Measurements from ENCODE around the gene NME3. TPM values are rescaled to one million over a fixed set of nuclear protein-coding genes. Genes with fewer than 3 reads are reported as not detected.

Gene NME3
- total RNA-seq, 2 experiments from 2014 or later: 39.4 to 44.1 TPM

DNA sequence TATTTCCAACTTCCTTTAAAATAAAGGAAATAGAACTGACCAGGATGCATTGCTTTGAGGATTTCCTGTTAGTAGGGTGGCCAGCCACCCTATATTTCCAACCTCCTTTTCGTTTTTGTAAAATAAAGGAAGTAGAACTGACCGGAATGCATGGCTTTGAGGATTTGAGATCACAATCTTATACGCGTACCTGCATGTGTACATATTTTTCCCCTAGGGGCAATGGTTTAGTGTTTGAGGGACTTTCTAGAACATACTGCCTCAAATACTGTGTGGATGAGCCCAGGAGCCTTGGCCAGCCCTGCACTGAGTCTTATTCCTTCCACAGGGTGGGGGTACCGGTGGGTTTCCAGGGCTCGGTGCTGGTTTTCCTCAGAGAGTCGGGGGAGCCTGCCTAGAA, 39.7 kb downstream of the NME3 start:
- Mint-ChIP-seq H3K27me3 (ENCODE audit: low read depth) (no peaks in the 10 kb centered on the region), H3K4me3 (no peak overlapping the region), H3K36me3 (ENCODE audit: low read depth) (peaks cover 10% of the 10 kb centered on the region), H3K27ac (peak overlapping the region; percentile 18), H3K9me3 (no peaks in the 10 kb centered on the region), H3K4me1 (ENCODE audit: low read depth) (no peaks in the 10 kb centered on the region)
- DNase-seq: no peak
- intact Hi-C loops (cut with micrococcal nuclease): no loop called here
- CTCF ChIA-PET: interaction anchor here (0.5 kb wide), 1 partner anchor 20 kb away, joined by 3 read pairs; no protein-coding TSS in a partner anchor

DNA sequence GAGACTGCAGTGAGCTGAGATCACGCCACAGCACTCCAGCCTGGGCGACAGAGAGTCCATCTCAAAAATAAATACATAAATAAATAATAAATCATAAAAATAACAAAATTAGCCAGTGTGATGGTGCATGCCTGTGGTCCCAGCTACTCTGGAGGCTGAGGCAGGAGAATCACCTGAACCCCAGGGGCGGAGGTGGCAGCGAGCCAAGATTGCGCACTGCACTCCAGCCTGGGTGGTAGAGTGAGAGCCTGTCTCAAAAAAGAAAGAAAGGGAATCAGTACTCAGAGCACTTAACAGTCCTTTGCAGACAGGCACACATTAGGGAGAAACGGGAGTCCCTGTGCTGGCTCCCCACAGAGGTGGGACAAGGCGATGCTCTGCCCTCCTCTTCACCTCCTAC, 40.3 kb downstream of the NME3 start:
- H3K27me3 Mint-ChIP-seq (ENCODE audit: low read depth): no peaks in the 10 kb centered on the region
- no peaks in the 10 kb centered on the region for H3K9me3 Mint-ChIP-seq
- no peak overlapping the region for H3K4me3 Mint-ChIP-seq
- intact Hi-C loops (cut with micrococcal nuclease): no loop called here
- no peak for DNase-seq
- H3K4me1 Mint-ChIP-seq (ENCODE audit: low read depth): no peaks in the 10 kb centered on the region
- CTCF ChIA-PET: interaction anchor here (0.7 kb wide), 1 partner anchor 15 kb away, joined by 3 read pairs; no protein-coding TSS in a partner anchor
- H3K27ac Mint-ChIP-seq: no peak overlapping the region
- peaks cover 10% of the 10 kb centered on the region for H3K36me3 Mint-ChIP-seq (ENCODE audit: low read depth)

DNA sequence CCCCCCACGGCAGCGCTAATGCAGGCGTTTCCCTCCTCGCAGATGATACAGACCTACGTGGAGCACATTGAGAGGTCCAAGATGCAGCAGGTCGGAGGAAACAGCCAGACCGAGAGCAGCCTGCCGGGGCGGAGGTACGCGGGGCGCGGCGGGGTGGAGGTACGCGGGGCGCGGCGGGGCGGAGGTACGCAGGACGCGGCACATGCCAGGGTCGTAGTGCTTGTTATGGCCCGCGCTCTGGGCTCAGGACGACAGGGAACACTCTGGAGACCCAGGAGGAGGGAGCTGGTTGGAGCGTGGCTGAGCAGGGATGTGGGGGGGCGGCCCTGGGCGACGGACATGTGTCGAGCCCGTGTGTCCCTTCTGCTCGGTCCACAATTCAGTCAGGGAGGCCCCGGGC, 41.9 kb downstream of the NME3 start:
- no peak overlapping the region for H3K4me3 Mint-ChIP-seq
- CTCF ChIA-PET: no interaction called here
- no peaks in the 10 kb centered on the region for H3K9me3 Mint-ChIP-seq
- H3K27me3 Mint-ChIP-seq (ENCODE audit: low read depth): no peaks in the 10 kb centered on the region
- no peak overlapping the region for H3K27ac Mint-ChIP-seq
- no peak for DNase-seq
- intact Hi-C loops (cut with micrococcal nuclease): no loop called here
- H3K36me3 Mint-ChIP-seq (ENCODE audit: low read depth): peaks cover 10% of the 10 kb centered on the region
- no peaks in the 10 kb centered on the region for H3K4me1 Mint-ChIP-seq (ENCODE audit: low read depth)

DNA sequence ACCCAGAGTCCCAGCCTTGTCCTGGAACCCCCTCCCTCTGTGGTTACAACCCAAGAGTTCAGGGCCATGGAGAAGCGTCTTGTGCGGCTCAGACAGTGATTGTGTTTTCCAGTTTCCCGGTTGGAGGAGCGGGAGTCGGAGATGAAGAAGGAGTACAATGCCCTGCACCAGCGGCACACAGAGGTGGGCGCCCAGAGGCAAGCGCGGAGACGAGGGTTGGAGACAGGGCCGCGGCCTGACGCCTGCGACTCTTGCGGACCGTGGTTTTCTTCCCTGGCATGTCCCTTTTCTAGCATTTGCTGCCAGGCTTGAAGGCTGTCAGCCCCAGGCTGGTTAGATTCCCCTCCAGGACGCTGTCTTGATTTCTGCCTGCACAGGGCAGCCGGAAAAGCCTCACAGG, 42.3 kb downstream of the NME3 start:
- no peak for DNase-seq
- H3K27ac Mint-ChIP-seq: no peak overlapping the region
- no peaks in the 10 kb centered on the region for H3K27me3 Mint-ChIP-seq (ENCODE audit: low read depth)
- H3K4me1 Mint-ChIP-seq (ENCODE audit: low read depth): no peaks in the 10 kb centered on the region
- intact Hi-C loops (cut with micrococcal nuclease): no loop called here
- no peak overlapping the region for H3K4me3 Mint-ChIP-seq
- CTCF ChIA-PET: no interaction called here
- no peaks in the 10 kb centered on the region for H3K9me3 Mint-ChIP-seq
- peaks cover 10% of the 10 kb centered on the region for H3K36me3 Mint-ChIP-seq (ENCODE audit: low read depth)

DNA sequence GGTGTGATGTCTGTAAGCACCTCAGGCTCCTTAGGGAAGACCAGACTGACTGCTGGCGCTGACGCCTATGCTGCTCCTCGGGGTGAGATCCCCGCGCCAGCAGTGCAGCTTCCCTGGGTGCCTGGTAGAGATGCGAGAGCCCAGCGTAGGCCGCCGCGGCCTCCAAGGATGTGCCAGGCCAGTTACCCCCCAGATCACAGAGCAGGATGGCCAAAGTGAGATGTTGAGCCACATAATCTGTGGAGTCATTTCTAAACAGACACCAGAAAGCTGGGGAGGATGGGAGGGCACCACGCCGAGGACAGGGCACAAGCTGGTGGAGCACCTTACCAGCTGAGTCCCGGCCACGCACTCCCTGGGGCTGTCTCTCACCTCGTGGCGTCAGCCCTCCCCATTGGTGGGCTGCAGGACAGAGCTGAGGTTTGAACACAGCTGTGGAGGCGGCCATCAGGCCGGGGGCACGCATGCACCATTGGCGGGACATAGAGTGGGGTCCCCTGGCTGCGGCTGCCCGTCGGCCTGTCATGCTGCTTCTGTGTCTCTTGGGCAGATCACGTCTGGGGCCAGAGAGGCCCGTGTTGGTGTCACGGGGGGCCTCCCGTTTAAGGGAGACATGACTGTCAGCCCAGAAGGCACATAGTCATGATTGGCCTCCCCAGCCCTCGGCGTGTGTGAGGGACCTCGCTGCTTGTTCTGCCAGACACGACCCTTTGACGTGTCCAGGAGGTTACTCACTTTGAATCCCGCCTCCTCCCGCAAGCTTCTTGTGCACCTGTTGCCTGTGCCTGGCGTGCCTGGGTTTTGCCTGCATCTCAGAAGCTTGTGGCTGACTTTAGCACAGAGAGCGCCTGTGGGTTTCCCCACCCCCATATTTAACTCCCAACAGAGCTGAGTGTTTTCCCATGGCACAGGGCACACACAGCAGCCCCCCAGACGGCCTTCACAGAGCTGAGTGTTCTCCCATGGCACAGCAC, 43.4 kb downstream of the NME3 start:
- CTCF ChIA-PET: no interaction called here
- peaks cover 9% of the 10 kb centered on the region for H3K36me3 Mint-ChIP-seq (ENCODE audit: low read depth)
- no peak for DNase-seq
- intact Hi-C loops (cut with micrococcal nuclease): no loop called here
- no peaks in the 10 kb centered on the region for H3K27me3 Mint-ChIP-seq (ENCODE audit: low read depth)
- H3K4me3 Mint-ChIP-seq: no peak overlapping the region
- peaks cover 9% of the 10 kb centered on the region for H3K4me1 Mint-ChIP-seq (ENCODE audit: low read depth)
- no peaks in the 10 kb centered on the region for H3K9me3 Mint-ChIP-seq
- H3K27ac Mint-ChIP-seq: no peak overlapping the region

DNA sequence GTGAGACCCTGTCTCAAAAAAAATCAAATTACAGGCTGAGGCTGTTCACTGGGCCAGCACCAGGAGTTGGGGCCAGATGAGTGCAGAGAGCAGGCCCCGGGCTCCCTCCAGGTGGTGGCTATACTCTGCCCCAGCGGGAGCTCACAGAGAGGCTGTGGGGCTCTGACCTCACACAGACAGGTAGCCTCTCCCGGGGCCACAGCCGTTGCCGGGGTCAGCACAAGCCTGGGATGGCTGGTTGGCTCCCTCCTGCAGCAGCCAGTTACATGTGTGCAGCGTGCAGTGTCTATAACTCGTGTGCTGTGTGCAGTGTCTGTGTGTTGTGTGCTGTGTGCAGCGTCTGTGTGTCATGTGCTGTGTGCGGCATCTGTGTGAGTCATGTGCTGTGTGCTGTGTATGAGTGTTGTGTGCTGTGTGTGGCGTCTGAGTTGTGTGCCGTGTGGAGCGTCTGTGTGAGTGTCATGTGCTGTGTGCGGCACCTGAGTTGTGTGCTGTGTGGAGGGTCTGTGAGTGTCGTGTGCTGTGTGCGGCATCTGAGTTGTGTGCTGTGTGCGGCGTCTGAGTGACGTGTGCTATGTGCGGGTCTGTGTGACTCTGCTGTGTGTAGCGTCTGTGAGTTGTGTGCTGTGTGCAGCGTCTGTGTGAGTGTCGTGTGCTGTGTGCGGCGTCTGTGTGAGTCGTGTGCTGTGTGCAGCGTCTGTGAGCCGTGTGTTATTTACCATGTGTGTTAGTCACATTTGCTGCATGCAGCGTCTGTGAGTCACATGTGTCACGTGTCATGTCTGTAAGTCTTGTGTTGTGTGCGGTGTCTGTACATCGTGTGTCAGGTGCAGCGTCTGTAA, 44.5 kb downstream of the NME3 start:
- Mint-ChIP-seq H3K27ac (peak overlapping the region; percentile 4), H3K4me3 (no peak overlapping the region), H3K36me3 (ENCODE audit: low read depth) (peaks cover 9% of the 10 kb centered on the region), H3K9me3 (no peaks in the 10 kb centered on the region), H3K4me1 (ENCODE audit: low read depth) (peaks cover 19% of the 10 kb centered on the region), H3K27me3 (ENCODE audit: low read depth) (no peaks in the 10 kb centered on the region)
- CTCF ChIA-PET: no interaction called here
- intact Hi-C loops (cut with micrococcal nuclease): no loop called here
- DNase-seq: no peak

DNA sequence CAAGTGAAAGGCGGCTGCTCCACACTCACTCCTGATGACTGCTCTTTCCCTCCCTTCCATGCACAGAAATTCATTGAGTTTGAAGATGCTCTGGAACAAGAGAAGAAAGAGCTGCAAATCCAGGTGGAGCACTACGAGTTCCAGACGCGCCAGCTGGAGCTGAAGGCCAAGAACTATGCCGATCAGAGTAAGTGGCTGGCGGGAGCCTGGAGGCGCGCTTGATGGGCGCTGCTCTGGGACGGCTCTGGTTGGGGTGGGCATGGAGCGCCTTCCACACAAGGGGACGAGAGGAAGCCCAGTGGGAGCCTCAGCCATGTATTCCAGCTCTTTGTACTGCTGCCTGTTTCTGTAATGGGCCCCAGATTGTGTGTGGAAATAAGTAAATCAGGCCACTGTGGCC, 46.9 kb downstream of the NME3 start:
- no peak for DNase-seq
- Mint-ChIP-seq H3K27ac (no peak overlapping the region), H3K9me3 (no peaks in the 10 kb centered on the region), H3K4me3 (no peak overlapping the region), H3K4me1 (ENCODE audit: low read depth) (peaks cover 29% of the 10 kb centered on the region), H3K36me3 (ENCODE audit: low read depth) (peaks cover 9% of the 10 kb centered on the region), H3K27me3 (ENCODE audit: low read depth) (no peaks in the 10 kb centered on the region)
- CTCF ChIA-PET: interaction anchor here (1.0 to 1.4 kb wide), 2 partner anchors 25 to 58 kb away, joined by 3 read pairs; partner anchors contain the start of genes NUBP2 and SPSB3
- intact Hi-C loops (cut with micrococcal nuclease): no loop called here

DNA sequence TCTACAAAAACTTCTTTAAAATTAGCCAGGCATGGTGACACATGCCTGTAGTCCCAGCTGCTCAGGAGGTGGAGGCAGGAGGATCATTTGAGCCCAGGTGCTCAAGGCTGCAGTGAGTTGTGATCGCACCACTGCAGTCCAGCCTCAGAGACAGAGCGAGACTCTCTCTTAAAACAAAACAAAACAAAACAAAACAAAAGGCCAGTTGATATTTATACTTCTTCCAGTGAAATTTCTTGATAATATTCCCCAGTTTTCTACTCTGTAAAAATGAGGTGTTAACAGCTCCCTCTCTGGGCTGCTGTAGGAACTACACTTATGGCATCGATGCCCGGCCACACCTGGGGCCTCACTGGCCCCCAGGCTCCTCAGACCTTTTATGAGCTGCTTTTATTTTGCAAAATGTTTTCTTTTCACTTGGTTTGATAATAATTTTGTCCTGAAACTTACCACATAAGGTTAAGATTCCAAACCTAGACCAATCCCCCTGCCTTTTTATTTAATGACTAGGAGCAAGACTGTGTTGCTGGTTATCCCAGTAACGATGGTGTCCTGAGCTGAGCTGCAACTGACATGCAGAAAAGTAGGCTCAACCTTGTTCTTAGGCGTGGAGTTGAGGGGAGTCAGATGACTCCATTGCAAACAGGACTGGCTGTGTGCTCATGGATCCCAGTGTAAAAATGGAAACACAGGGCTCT, 47.7 kb downstream of the NME3 start:
- intact Hi-C loops (cut with micrococcal nuclease): loop anchor here (1.0 kb wide), 1 partner anchor 16 kb away; no protein-coding TSS in a partner anchor
- H3K9me3 Mint-ChIP-seq: no peaks in the 10 kb centered on the region
- peak; percentile 65 for DNase-seq
- no peak overlapping the region for H3K4me3 Mint-ChIP-seq
- H3K27ac Mint-ChIP-seq: no peak overlapping the region
- peaks cover 34% of the 10 kb centered on the region for H3K4me1 Mint-ChIP-seq (ENCODE audit: low read depth)
- CTCF ChIA-PET: interaction anchor here (1.0 to 1.4 kb wide), 2 partner anchors 26 to 59 kb away, joined by 3 read pairs; partner anchors contain the start of genes NUBP2 and SPSB3
- H3K36me3 Mint-ChIP-seq (ENCODE audit: low read depth): peaks cover 6% of the 10 kb centered on the region
- no peaks in the 10 kb centered on the region for H3K27me3 Mint-ChIP-seq (ENCODE audit: low read depth)

DNA sequence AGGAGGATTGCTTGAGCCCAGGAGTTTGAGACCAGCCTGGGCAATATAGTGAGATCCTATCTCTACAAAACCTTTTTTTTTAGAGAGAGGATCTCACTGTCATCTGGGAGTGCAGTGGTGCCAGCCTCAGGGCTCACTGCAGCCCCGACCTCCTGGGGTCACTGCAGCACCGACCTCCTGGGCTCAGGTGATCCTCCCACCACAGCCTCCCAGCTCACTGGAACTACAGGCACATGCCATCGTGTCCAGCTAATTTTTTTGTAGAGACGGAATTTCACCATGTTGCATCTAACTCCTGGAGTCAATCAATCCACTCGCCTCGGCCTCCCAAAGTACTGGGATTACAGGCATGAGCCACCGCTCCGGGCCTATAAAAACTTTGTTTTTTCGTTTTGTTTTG, 50.0 kb downstream of the NME3 start:
- no peak overlapping the region for H3K27ac Mint-ChIP-seq

More for the DNA sequence above, 50.0 kb downstream of the NME3 start:
- Mint-ChIP-seq H3K4me1 (ENCODE audit: low read depth) (peaks cover 36% of the 10 kb centered on the region), H3K4me3 (no peak overlapping the region), H3K27me3 (ENCODE audit: low read depth) (no peaks in the 10 kb centered on the region), H3K9me3 (no peaks in the 10 kb centered on the region), H3K36me3 (ENCODE audit: low read depth) (no peaks in the 10 kb centered on the region)
- CTCF ChIA-PET: no interaction called here
- DNase-seq: no peak
- intact Hi-C loops (cut with micrococcal nuclease): no loop called here

Small RNA genes within 50 kb of the gene (microRNA-seq; reads per million reads assigned to microRNA genes)
- 8.2 reads per million, percentile 15 among the genes with 10 or more reads in this experiment for gene MIR3177 (ENCODE audit: borderline microRNAs expressed, borderline replicate concordance)

Other genes with a start within 250 kb of the NME3 start
- gene TMEM204, start 237.9 kb downstream of the NME3 start, total RNA-seq: 1 to 10 TPM; 7.7 to 8.2 TPM
- gene IFT140, start 159.5 kb downstream of the NME3 start, total RNA-seq: 10 to 100 TPM; 10.6 to 14.3 TPM
- gene CRAMP1, start 159.2 kb downstream of the NME3 start, total RNA-seq: 10 to 100 TPM; 11.3 to 15.7 TPM
- 10 to 100 TPM; 54.0 to 69.4 TPM for gene JPT2, start 93.3 kb downstream of the NME3 start, total RNA-seq
- gene MAPK8IP3, start 65.3 kb downstream of the NME3 start, total RNA-seq: 10 to 100 TPM; 46.5 to 50.7 TPM
- 1 to 10 TPM; 7.7 to 7.8 TPM for gene EME2, start 1.3 kb upstream of the NME3 start, total RNA-seq
- gene MRPS34, start 1.6 kb upstream of the NME3 start, total RNA-seq: 100 to 1,000 TPM; 122 to 138 TPM
- gene SPSB3, start 11.0 kb upstream of the NME3 start, total RNA-seq: 10 to 100 TPM; 14.0 to 17.0 TPM
- 10 to 100 TPM; 37.9 to 42.4 TPM for gene NUBP2, start 11.4 kb upstream of the NME3 start, total RNA-seq
- gene IGFALS, start 22.2 kb upstream of the NME3 start, total RNA-seq: not detected
- 10 to 100 TPM; 29.9 to 30.1 TPM for gene HAGH, start 55.3 kb upstream of the NME3 start, total RNA-seq
- 1 to 10 TPM; 6.0 to 7.3 TPM for gene FAHD1, start 55.7 kb upstream of the NME3 start, total RNA-seq
- under 1 TPM; 0.52 to 0.76 TPM for gene MEIOB, start 100.6 kb upstream of the NME3 start, total RNA-seq
- not detected for gene HS3ST6, start 146.9 kb upstream of the NME3 start, total RNA-seq
- 10 to 100 TPM in 1 of 2 experiments, 1 to 10 TPM in 1; 8.5 to 11.0 TPM for gene MSRB1, start 171.7 kb upstream of the NME3 start, total RNA-seq
- not detected for gene RPL3L, start 183.1 kb upstream of the NME3 start, total RNA-seq
- 100 to 1,000 TPM; 111 TPM for gene NDUFB10, start 188.0 kb upstream of the NME3 start, total RNA-seq
- gene RPS2, start 193.3 kb upstream of the NME3 start, total RNA-seq: 1,000 to 10,000 TPM; 7,042 to 7,057 TPM
- not detected for gene RNF151, start 195.3 kb upstream of the NME3 start, total RNA-seq
- 10 to 100 TPM; 36.5 to 38.0 TPM for gene TBL3, start 200.5 kb upstream of the NME3 start, total RNA-seq
- gene NOXO1, start 209.9 kb upstream of the NME3 start, total RNA-seq: not detected
- gene GFER, start 212.7 kb upstream of the NME3 start, total RNA-seq: 10 to 100 TPM; 29.8 to 30.1 TPM
- 1 to 10 TPM; 5.7 to 7.2 TPM for gene SYNGR3, start 218.4 kb upstream of the NME3 start, total RNA-seq
- 10 to 100 TPM; 88.8 to 93.5 TPM for gene ZNF598, start 238.3 kb upstream of the NME3 start, total RNA-seq
- 1 to 10 TPM; 1.3 to 1.9 TPM for gene NPW, start 248.2 kb upstream of the NME3 start, total RNA-seq

Measured in activated naive CD4-positive, alpha-beta T cell treated with anti-CD3 and anti-CD28 coated beads for 36 hours (primary cell).